Keratinocyte (primary cell): ENCODE data around the gene LRRC17. TPM values are rescaled to one million over a fixed set of nuclear protein-coding genes. Genes with fewer than 3 reads are reported as not detected.

Experiments used
- DNase-seq: peaks from one replicate; pipeline ENCODE4 v3.0.0-alpha.2; 2011; ENCODE audit warnings: low read depth, missing footprints, low spot score
- FAIRE-seq: peaks from 2 replicates; lab custom pipeline; 2011; peaks lifted over from hg19 to GRCh38; lab: Jason Lieb, UNC
- H2AFZ ChIP-seq: 2 replicates; pipeline ENCODE4 v1.6.0; 2012; ENCODE audit warnings: low read length, control low read depth, inconsistent platforms; ENCODE audit not compliant: control insufficient read depth
- H3K27ac ChIP-seq: 2 replicates; pipeline ENCODE4 v1.5.1; 2011; ENCODE audit warnings: low read length; ENCODE audit not compliant: control insufficient read depth, insufficient read depth
- H3K27me3 ChIP-seq: 3 replicates; pipeline ENCODE4 v1.6.0; 2011; ENCODE audit warnings: low read length; ENCODE audit not compliant: control insufficient read depth, insufficient read depth; ENCODE audit errors: extremely low read depth
- H3K36me3 ChIP-seq, 2 experiments: 2 replicates in 1 of 2; 3 replicates in 1 of 2; pipeline ENCODE4 v1.5.1; 2011; ENCODE audit warnings: low read length in 2 of 2, mild to moderate bottlenecking in 1 of 2; ENCODE audit not compliant: control insufficient read depth in 2 of 2, insufficient read depth in 2 of 2; ENCODE audit errors: extremely low read depth in 1 of 2
- H3K4me1 ChIP-seq: 3 replicates; pipeline ENCODE4 v1.5.1; 2011; ENCODE audit warnings: low read length; ENCODE audit not compliant: control insufficient read depth, insufficient read depth; ENCODE audit errors: extremely low read depth
- H3K4me2 ChIP-seq: 3 replicates; pipeline ENCODE4 v1.6.0; 2011; ENCODE audit warnings: low read depth, low read length; ENCODE audit not compliant: control insufficient read depth, insufficient read depth; ENCODE audit errors: extremely low read depth
- H3K4me3 ChIP-seq, 3 experiments: fragments of 200-600 bp in 1 of 3; sonication (generic) in 1 of 3; 2 replicates in 2 of 3; 3 replicates in 1 of 3; pipeline ENCODE4 v1.5.1; 2011 to 2016; ENCODE audit warnings: low read length in 3 of 3, mild to moderate bottlenecking in 3 of 3, control low read depth in 2 of 3, inconsistent platforms in 1 of 3, low read depth in 1 of 3, mixed read lengths in 1 of 3, mixed run types in 1 of 3, moderate library complexity in 1 of 3; ENCODE audit not compliant: control insufficient read depth in 2 of 3, insufficient read depth in 2 of 3; ENCODE audit errors: extremely low read depth in 1 of 3
- H3K79me2 ChIP-seq: 2 replicates; pipeline ENCODE4 v1.6.0; 2012; ENCODE audit warnings: low read length; ENCODE audit not compliant: control insufficient read depth, insufficient read depth
- H3K9ac ChIP-seq: 3 replicates; pipeline ENCODE4 v1.6.0; 2011; ENCODE audit warnings: low read length; ENCODE audit not compliant: control insufficient read depth, insufficient read depth; ENCODE audit errors: extremely low read depth
- H3K9me1 ChIP-seq: 3 replicates; pipeline ENCODE4 v1.6.0; 2011; ENCODE audit warnings: low read length; ENCODE audit not compliant: control insufficient read depth, insufficient read depth; ENCODE audit errors: extremely low read depth
- H3K9me3 ChIP-seq: 2 replicates; pipeline ENCODE4 v1.5.1; 2012; ENCODE audit warnings: low read depth, low read length; ENCODE audit not compliant: control insufficient read depth
- H4K20me1 ChIP-seq: 3 replicates; pipeline ENCODE4 v1.6.0; 2011; ENCODE audit warnings: low read length; ENCODE audit not compliant: control insufficient read depth, insufficient read depth; ENCODE audit errors: extremely low read depth
- EZH2 ChIP-seq: IDR thresholded peaks from one replicate; pipeline ENCODE4 v1.6.1; 2012; ENCODE audit warnings: inconsistent platforms, mild to moderate bottlenecking, low read length, moderate library complexity
- dilution Hi-C: fragments of 300-500 bp; cut with MboI; formaldehyde crosslinking; loops from one replicate; pipeline ENCODE4 v1.7.0; 2020; ENCODE audit warnings: low sequenced_read_pairs; ENCODE audit not compliant: extremely low pct_ligation_motif_present
- polyA plus RNA-seq, 5 experiments: library from polyadenylated mRNA; depleted of rRNA in 3 of 5; stranded (reverse) in 3 of 5; stranded (forward) in 1 of 5; unstranded in 1 of 5; fragments of >200 nt; gene quantifications; 1 replicate in 1 of 5; 2 replicates in 3 of 5; 3 replicates in 1 of 5; pipeline versions ENCODE4 v1.2.1 to v1.2.3, GENCODE V29; 2011 to 2012; ENCODE audit warnings: missing spikeins in 2 of 5, low read depth in 1 of 5, low replicate concordance in 1 of 5
- TF ChIP-seq, protein P1 (sequence below), 3 experiments: IDR thresholded peaks in 1 of 3; conservative IDR thresholded peaks in 1 of 3; optimal IDR thresholded peaks in 1 of 3; 2 replicates in 2 of 3; 3 replicates in 1 of 3; pipeline versions ENCODE3 to v1.5.1; 2011; ENCODE audit warnings: low read length in 3 of 3, mild to moderate bottlenecking in 3 of 3, moderate library complexity in 2 of 3, control low read depth in 1 of 3, inconsistent platforms in 1 of 3; ENCODE audit not compliant: insufficient read depth in 2 of 3; ENCODE audit errors: extremely low read depth in 1 of 3

Gene LRRC17
- polyA plus RNA-seq, 1 donor (not counting 4 experiments of a cell fraction or from before 2014, with no cell fraction given), result 0.20 TPM

DNA sequence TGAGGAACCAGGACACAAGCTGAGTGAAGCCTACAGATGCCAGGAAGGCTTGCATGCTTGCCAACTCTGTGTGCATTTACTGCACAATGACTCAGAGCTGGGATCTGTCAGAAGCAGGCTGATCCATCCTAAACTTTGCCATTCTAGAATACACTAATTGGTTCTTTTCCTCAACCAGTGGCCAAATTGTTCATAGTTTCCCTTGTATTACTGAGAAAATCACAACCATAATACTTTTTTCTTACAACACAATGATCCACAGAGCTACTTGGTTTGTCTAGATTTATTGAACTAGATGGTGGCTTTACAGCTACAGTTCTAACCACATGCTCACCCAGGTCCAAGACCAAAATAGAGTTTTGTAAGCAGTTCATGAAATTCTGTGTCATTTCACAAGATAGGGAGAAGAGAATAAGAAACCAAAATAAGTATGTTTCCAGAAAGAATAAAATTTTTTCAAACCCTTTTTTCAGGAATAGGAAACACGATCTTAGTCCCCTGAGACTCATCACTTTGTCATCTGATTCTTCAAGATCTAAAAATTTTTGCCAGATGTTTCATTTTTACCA is 21.0 kb upstream of the LRRC17 start:
- Histone ChIP-seq H3K9me3 (no peaks in the 10 kb centered on the region), H4K20me1 (no peaks in the 10 kb centered on the region), H3K27me3 (no peaks in the 10 kb centered on the region), H3K36me3 (no peaks in the 10 kb centered on the region), H2AFZ (no peak overlapping the region), H3K79me2 (no peaks in the 10 kb centered on the region), H3K4me3 (no peak overlapping the region), H3K4me2 (peak overlapping the region; percentile 56), H3K27ac (no peak overlapping the region), H3K9ac (no peak overlapping the region), H3K4me1 (peaks cover 21% of the 10 kb centered on the region), H3K9me1 (no peaks in the 10 kb centered on the region)
- FAIRE-seq, result peak; percentile 77
- DNase-seq, result no peak
- no peak for TF ChIP-seq EZH2
- TF ChIP-seq, protein P1, sequence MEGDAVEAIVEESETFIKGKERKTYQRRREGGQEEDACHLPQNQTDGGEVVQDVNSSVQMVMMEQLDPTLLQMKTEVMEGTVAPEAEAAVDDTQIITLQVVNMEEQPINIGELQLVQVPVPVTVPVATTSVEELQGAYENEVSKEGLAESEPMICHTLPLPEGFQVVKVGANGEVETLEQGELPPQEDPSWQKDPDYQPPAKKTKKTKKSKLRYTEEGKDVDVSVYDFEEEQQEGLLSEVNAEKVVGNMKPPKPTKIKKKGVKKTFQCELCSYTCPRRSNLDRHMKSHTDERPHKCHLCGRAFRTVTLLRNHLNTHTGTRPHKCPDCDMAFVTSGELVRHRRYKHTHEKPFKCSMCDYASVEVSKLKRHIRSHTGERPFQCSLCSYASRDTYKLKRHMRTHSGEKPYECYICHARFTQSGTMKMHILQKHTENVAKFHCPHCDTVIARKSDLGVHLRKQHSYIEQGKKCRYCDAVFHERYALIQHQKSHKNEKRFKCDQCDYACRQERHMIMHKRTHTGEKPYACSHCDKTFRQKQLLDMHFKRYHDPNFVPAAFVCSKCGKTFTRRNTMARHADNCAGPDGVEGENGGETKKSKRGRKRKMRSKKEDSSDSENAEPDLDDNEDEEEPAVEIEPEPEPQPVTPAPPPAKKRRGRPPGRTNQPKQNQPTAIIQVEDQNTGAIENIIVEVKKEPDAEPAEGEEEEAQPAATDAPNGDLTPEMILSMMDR (optimal IDR thresholded peaks at IDR 0.05 in 1 of 3, IDR thresholded peaks at IDR 0.05 in 1 of 3, conservative IDR thresholded peaks at IDR 0.05 in 1 of 3; ENCODE audit: extremely low read depth in 1 of 3, insufficient read depth in 2 of 3, low read length in 3 of 3), result no peak
- dilution Hi-C loops, result no loop called here

DNA sequence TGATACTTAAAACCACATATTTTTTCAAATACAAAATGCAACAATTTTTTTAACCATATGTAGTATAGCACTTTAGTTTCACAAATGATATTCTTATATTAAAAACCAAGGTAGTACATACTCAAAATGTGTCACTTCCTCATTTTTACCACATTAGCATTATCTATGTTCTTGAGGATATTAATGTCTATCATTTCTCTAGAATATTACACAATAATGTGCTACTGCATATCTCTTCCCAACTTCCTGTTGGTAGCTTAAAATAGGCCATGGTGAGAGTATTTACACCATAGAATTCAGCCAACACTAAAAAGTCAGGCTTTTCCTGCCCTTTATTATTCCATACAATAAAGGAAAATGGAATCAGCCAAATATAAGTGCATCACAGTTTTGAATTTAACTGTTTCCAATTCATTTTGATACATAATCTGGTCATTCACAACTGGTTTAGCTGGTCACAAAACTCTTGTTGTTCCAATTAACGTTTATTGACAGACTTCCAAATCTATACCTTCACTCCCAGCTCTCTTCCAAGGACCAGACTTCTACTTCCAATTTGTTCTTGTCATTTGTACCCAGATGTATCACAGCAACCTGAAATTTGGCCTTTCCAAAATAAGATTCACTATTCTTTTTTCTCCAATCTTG is 20.0 kb upstream of the LRRC17 start:
- no peaks in the 10 kb centered on the region for H3K9me1 ChIP-seq
- no peak overlapping the region for H3K27ac ChIP-seq
- dilution Hi-C loops, result no loop called here
- no peaks in the 10 kb centered on the region for H3K79me2 ChIP-seq
- no peaks in the 10 kb centered on the region for H3K9me3 ChIP-seq
- peaks cover 21% of the 10 kb centered on the region for H3K4me1 ChIP-seq
- DNase-seq (no peak), FAIRE-seq (peak; percentile 58)
- H3K36me3 ChIP-seq, result no peaks in the 10 kb centered on the region
- H3K27me3 ChIP-seq, result no peaks in the 10 kb centered on the region
- no peak overlapping the region for H3K9ac ChIP-seq
- H2AFZ ChIP-seq, result peak overlapping the region; percentile 41
- no peak overlapping the region for H3K4me3 ChIP-seq
- H3K4me2 ChIP-seq, result peak overlapping the region; percentile 4
- no peaks in the 10 kb centered on the region for H4K20me1 ChIP-seq
- TF ChIP-seq, protein P1 (optimal IDR thresholded peaks at IDR 0.05 in 1 of 3, IDR thresholded peaks at IDR 0.05 in 1 of 3, conservative IDR thresholded peaks at IDR 0.05 in 1 of 3; ENCODE audit: extremely low read depth in 1 of 3, insufficient read depth in 2 of 3, low read length in 3 of 3), result no peak
- TF ChIP-seq EZH2, result no peak
